RWPE1 (cell line): Measurements from ENCODE around the gene SP100.

Experiments used
- CTCF ChIA-PET: fragments of 350-600 bp; sonication (Branson Sonifier 250); formaldehyde crosslinking; extraction: SDS; loops from one replicate; lab custom pipeline; 2021; lab: Yijun Ruan, JAX
- POLR2A ChIA-PET: fragments of 400-600 bp; formaldehyde crosslinking; extraction: SDS; loops from one replicate; lab custom pipeline; 2020; ENCODE audit warnings: antibody characterized with exemption; ENCODE audit not compliant: low non-redundant PET; lab: Yijun Ruan, JAX
- DNase-seq: peaks from one replicate; pipeline ENCODE4 v3.0.0; 2012; ENCODE audit warnings: low spot score
- H3K27ac ChIP-seq: fragments of 450-650 bp; 2 replicates; pipeline ENCODE4 v1.5.1; 2017
- CTCF ChIP-seq: fragments of 450-650 bp; conservative IDR thresholded peaks from 2 replicates; pipeline ENCODE4 v1.5.1; 2017; ENCODE audit warnings: low read depth, mild to moderate bottlenecking

SP100 gene

GRCh38 chr2:230410861-230411569 is 5.0 kb upstream of the SP100 start:
- H3K27ac ChIP-seq = peak overlapping the region; percentile 77
- no peak for TF ChIP-seq CTCF
- ChIA-PET CTCF (no interaction called here), POLR2A (no interaction called here)
- DNase-seq = no peak

GRCh38 chr2:230411570-230412370 is 4.2 kb upstream of the SP100 start:
- H3K27ac ChIP-seq = peak overlapping the region; percentile 77
- TF ChIP-seq CTCF = no peak
- CTCF ChIA-PET = interaction anchor here (0.7 to 1.1 kb wide), 2 partner anchors 343 to 386 kb away, joined by 3 read pairs; partner anchors contain the start of gene SLC16A14
- POLR2A ChIA-PET = no interaction called here
- DNase-seq = peak; percentile 70

GRCh38 chr2:230412371-230412711 is 3.7 kb upstream of the SP100 start:
- POLR2A ChIA-PET = no interaction called here
- DNase-seq = no peak
- peak overlapping the region; percentile 77 for H3K27ac ChIP-seq
- CTCF ChIA-PET = interaction anchor here (1.1 kb wide), 1 partner anchor 343 kb away, joined by 3 read pairs; the partner anchor contains the start of gene SLC16A14
- TF ChIP-seq CTCF = no peak

DNA sequence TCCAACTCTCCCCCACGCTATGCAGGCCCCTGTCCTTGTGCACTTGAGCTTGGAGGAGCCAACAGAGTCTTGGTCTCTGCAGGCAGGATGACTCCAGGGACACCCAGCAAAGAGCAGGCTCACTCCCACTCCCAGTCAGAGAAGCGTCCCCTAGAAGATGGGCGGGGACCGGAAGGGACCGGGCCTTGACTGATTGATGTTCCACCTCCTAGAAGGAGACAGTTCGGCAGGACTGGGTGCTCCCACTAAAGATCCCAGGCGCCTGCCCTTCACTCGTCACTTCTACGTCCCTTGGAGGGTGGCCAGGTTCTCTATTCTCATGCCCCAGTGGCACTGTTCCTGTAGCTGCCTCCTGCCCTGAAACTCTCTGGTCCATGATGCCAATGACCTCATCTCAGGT is 3.2 kb upstream of the SP100 start:
- no peak for DNase-seq
- no peak for TF ChIP-seq CTCF
- ChIA-PET CTCF (interaction anchor here (1.1 kb wide), 1 partner anchor 344 kb away, joined by 3 read pairs; the partner anchor contains the start of gene SLC16A14), POLR2A (no interaction called here)
- H3K27ac ChIP-seq = no peak overlapping the region

GRCh38 chr2:230413479-230413878 is 2.5 kb upstream of the SP100 start:
- H3K27ac ChIP-seq = no peak overlapping the region
- TF ChIP-seq CTCF = no peak
- POLR2A ChIA-PET = no interaction called here
- CTCF ChIA-PET = no interaction called here
- no peak for DNase-seq

GRCh38 chr2:230414302-230414701 is 1.7 kb upstream of the SP100 start:
- H3K27ac ChIP-seq = peak overlapping the region; percentile 92
- no peak for TF ChIP-seq CTCF
- peak; percentile 50 for DNase-seq
- ChIA-PET POLR2A (no interaction called here), CTCF (no interaction called here)
